Mesodermal cell (in vitro differentiated cells): Measurements from ENCODE around the gene PHKG1.
A peak's percentile ranks its signal among the peaks of the same experiment; 100 is the strongest.
"Not testable (repeated sequence)": the region's sequence is repeated elsewhere in the genome, so short reads cannot be mapped to it uniquely, and the experiment has no call there.

ENCODE experiments used
- H3K27ac ChIP-seq: 2 replicates; pipeline ENCODE4 v1.7.0; 2013; ENCODE audit warnings: mild to moderate bottlenecking, low read depth, low read length, moderate library complexity; ENCODE audit not compliant: severe bottlenecking
- H3K36me3 ChIP-seq: 2 replicates; pipeline ENCODE4 v1.7.1; 2013; ENCODE audit warnings: mild to moderate bottlenecking, low read length, moderate library complexity; ENCODE audit not compliant: control insufficient read depth, insufficient read depth
- H3K4me1 ChIP-seq: one replicate; pipeline ENCODE4 v1.7.1; 2013; ENCODE audit warnings: mild to moderate bottlenecking, low read length; ENCODE audit not compliant: insufficient read depth, control insufficient read depth, poor library complexity, severe bottlenecking
- H3K4me3 ChIP-seq: 2 replicates; pipeline ENCODE4 v1.7.0; 2013; ENCODE audit warnings: low read length, control low read depth, mild to moderate bottlenecking; ENCODE audit not compliant: insufficient read depth, poor library complexity, severe bottlenecking; ENCODE audit errors: extremely low read depth
- H3K9me3 ChIP-seq: 2 replicates; pipeline ENCODE4 v1.7.1; 2013; ENCODE audit warnings: mild to moderate bottlenecking, low read length, moderate library complexity; ENCODE audit not compliant: control insufficient read depth
- WGBS, 2 experiments: methylation state at CpG; one replicate each; pipeline ENCODE4 v1.1.5; 2013; ENCODE audit warnings: missing lambda C conversion rate in 2 of 2; ENCODE audit not compliant: insufficient coverage in 2 of 2; 5-methylcytosine and 5-hydroxymethylcytosine counted together

Gene PHKG1

DNA sequence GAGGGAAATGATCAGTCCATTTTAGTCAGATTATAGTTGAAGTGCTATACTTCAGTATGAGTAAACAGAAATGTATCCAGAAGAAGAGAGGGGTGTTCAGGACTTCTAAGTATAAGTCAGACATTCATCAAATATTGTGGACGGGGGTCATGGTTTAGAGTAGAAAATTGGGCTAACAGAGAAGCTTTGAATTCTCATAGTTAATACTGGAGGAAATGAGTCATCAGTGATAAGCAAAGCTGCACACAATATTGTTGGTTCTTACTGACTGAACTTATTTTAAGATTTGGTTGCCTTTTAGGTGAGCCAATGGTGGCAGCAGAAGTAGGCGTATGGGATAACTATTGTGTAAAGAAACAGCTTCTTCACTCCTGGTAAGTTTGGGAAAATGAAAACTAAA lies 30.4 kb downstream of the PHKG1 start:
- Histone ChIP-seq H3K4me1 (peaks cover 42% of the 10 kb centered on the region), H3K4me3 (no peak overlapping the region), H3K36me3 (peaks cover 58% of the 10 kb centered on the region), H3K9me3 (no peaks in the 10 kb centered on the region), H3K27ac (peak overlapping the region; percentile 88)
- WGBS, 2 experiments, result 83% methylated on average over 2 of the region's 2 CpGs; no CpG with 5 or more reads in 1 of the 2 experiments

DNA sequence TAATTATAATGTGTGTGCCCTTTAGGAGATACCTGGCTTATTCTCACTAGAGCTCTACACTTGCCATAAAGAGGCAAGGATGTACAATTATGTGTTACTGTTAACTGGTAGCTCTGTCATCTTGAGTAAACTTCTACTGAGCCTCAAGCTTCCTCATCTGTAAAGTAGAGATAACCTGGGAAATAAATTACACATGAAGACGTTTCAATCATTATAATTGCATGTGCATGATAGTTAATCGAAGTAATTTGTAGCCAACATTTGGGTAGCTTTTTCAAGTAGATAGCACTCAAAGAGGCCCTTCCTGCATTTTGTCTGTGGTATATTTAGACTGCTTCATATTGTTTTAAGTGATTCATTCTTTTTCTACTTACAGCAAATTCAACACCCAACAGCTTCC lies 38.8 kb downstream of the PHKG1 start:
- H3K4me1 ChIP-seq, result peaks cover 19% of the 10 kb centered on the region
- peaks cover 64% of the 10 kb centered on the region for H3K36me3 ChIP-seq
- WGBS, 2 experiments, result 100% methylated on average over 1 of the region's 2 CpGs; no CpG with 5 or more reads in 1 of the 2 experiments
- H3K27ac ChIP-seq, result no peak overlapping the region
- H3K4me3 ChIP-seq, result no peak overlapping the region
- no peaks in the 10 kb centered on the region for H3K9me3 ChIP-seq

DNA sequence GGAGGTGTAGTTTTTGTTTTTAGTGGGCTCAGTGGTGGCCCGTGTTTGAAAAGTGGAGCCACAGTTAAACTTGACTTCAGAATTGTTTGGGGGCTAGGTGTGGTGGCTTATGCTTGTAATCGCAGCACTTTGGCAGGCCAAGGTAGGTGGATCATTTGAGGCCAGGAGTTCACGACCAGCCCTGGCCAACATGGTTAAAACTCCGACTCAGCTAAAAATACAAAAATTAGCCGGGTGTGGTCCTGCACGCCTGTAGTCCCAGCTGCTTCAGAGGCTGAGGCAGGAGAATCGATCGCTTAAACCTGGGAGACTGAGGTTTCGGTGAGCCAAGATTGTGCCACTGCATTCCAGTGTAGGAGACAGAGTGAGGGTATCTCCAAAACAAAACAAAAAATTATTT lies 39.4 kb downstream of the PHKG1 start:
- Histone ChIP-seq H3K4me1 (peaks cover 19% of the 10 kb centered on the region), H3K9me3 (no peaks in the 10 kb centered on the region), H3K27ac (peak overlapping the region; percentile 37), H3K4me3 (peak overlapping the region; percentile 95), H3K36me3 (peaks cover 58% of the 10 kb centered on the region)
- 85% methylated on average over 7 to 9 of the region's 9 CpGs for WGBS, 2 experiments

DNA sequence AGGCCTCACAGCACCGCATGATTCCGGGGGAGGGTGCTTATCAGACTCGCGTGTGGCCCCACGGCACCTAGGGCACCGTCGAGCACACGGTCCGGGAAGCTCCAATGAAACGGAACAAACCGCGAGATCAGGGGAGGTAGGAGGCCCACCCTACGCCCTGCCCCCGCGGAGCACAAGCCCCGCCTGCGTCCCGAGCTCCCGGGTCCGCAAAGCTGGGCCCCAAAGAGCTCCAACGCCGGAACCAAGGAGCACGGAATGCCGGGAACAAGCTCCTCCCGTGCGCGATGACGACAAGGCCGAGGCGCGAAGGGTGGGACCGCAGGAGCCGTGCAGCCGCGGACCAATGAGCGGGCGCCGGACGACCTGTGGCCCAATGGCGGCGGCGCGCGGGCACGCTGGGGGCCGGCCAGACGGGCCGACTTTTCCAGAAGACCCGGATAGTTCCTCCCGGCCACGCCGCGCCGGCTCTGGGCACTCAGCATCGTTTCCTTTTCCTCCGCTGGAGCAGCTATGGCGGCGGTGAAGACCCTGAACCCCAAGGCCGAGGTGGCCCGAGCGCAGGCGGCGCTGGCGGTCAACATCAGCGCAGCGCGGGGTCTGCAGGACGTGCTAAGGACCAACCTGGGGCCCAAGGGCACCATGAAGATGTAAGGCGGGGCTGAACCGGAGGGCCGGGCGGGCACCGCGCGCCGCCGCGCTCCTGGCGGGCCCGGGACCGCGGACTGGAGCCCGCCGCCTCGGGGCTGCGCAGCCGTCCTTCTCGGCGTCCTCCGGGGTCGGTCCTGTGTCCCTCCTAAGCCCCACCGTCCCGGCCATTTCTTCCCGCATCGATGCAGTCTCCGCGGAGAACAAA lies 41.2 kb downstream of the PHKG1 start, which contains the start of the genes CCT6A and PSPH:
Gene CCT6A, plus strand, starts transcription at position 427 of the 853 bp plus-strand sequence. Its CDS starts 84 bp downstream, at position 511.
Gene PSPH, minus strand, starts transcription at position 106 of the 853 bp plus-strand sequence. CDS start 30,232 bp downstream, outside the sequence.
- peaks cover 40% of the 10 kb centered on the region for H3K36me3 ChIP-seq
- no peaks in the 10 kb centered on the region for H3K9me3 ChIP-seq
- 0% methylated on average over 66 to 89 of the region's 97 CpGs for WGBS, 2 experiments
- peaks cover 21% of the 10 kb centered on the region for H3K4me1 ChIP-seq
- peak within 1 kb of the TSS; percentile 93 for H3K27ac ChIP-seq
- peak within 1 kb of the TSS; percentile 95 for H3K4me3 ChIP-seq

DNA sequence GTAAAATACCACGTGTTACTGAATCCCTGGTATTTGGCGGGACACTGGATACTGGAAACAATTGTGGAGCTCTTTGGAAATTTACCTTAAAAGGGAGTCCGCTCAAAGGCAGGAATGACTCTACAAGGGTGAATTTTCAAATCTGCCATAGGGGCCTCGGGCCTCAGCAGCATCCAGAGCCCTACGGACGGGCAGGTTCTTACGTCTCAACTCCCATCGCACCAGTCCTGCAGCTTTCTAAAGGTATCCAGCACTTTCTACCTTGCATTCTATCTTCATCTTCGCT lies 41.8 kb downstream of the PHKG1 start:
- Histone ChIP-seq H3K36me3 (peaks cover 34% of the 10 kb centered on the region), H3K9me3 (no peaks in the 10 kb centered on the region)
- WGBS, 2 experiments, result 1% methylated on average over 8 to 9 of the region's 9 CpGs

DNA sequence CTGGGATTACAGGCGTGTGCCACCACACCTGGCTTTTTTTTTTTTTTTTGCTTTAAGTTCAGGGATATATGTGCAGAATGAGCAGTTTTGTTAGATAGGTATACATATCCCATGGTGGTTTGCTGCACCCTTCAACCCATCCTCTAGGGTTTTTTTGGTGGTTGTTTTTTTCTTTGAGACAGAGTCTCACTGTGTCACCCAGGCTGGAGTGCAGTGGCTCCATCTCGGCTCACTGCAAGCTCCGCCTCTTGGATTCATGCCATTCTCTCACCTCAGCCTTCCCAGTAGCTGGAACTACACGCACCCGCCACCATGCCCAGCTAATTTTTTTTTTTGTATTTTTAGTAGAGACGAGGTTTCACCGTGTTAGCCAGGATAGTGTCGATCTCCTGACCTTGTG lies 44.0 kb downstream of the PHKG1 start:
- not testable (repeated sequence) for H3K27ac ChIP-seq, H3K4me3 ChIP-seq, H3K9me3 ChIP-seq
- Histone ChIP-seq H3K36me3 (peaks cover 14% of the 10 kb centered on the region), H3K4me1 (peaks cover 18% of the 10 kb centered on the region)
- WGBS, 2 experiments, result 89 to 90% methylated on average over 3 to 7 of the region's 8 CpGs

More for the DNA sequence above, 41.8 kb downstream of the PHKG1 start:
- Histone ChIP-seq H3K4me1 (peaks cover 24% of the 10 kb centered on the region), H3K27ac (peak overlapping the region; percentile 93), H3K4me3 (peak overlapping the region; percentile 95)

DNA sequence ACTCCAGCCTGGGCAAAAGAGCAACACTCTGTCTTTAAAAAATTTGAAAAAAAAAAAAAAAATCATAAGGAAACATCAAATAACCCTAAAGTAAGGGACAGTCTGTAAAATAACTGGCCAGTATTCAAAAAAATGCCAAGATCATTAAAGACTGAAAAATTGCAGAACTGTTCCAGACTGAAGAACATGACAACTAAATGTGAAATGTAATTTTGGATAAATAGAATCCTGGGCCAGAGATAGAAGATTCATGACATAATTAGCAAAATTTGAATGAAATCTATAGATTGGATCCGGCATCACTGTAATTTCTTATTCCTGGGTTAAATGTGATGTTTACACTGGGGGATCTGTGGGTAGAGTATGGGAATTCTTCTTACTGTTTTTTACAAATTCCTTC lies 44.5 kb downstream of the PHKG1 start:
- WGBS, 2 experiments, result no CpG with 5 or more reads among the region's 1 CpG
- peaks cover 9% of the 10 kb centered on the region for H3K36me3 ChIP-seq
- H3K4me3 ChIP-seq, result no peak overlapping the region
- peak overlapping the region; percentile 4 for H3K27ac ChIP-seq
- no peaks in the 10 kb centered on the region for H3K9me3 ChIP-seq
- H3K4me1 ChIP-seq, result peaks cover 14% of the 10 kb centered on the region

DNA sequence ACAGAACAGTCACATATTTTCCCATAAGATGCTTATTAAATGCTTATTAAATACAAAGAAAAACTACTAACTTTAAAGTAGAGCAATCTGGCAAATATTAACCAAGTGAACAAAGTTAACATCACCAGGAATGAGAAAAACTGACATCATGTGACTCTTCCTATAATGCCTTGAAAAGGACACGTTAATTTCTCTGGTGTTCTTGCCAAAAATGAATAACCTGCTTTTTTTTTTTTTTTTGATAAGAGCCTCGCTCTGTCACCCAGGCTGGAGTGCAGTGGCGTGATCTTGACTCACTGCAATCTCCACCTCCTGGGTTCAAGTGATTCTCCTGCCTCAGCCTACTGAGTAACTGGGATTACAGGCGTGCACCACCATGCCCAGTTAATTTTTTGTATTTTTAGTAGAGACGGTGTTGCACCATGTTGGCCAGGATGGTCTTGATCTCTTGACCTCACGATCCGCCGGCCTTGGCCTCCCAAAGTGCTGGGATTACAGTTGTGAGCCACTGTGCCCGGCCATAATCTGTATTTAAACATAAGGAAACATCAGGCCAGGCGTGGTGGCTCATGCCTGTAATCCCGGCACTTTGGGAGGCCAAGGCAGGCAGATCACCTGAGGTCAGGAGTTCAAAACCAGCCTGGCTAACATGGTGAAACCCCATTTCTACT lies 45.2 kb downstream of the PHKG1 start:
- not testable (repeated sequence) for H3K9me3 ChIP-seq, H3K4me3 ChIP-seq, H3K4me1 ChIP-seq, H3K36me3 ChIP-seq
- H3K27ac ChIP-seq, result peak overlapping the region; percentile 97
- WGBS, 2 experiments, result 80 to 94% methylated on average over 8 to 9 of the region's 11 CpGs

DNA sequence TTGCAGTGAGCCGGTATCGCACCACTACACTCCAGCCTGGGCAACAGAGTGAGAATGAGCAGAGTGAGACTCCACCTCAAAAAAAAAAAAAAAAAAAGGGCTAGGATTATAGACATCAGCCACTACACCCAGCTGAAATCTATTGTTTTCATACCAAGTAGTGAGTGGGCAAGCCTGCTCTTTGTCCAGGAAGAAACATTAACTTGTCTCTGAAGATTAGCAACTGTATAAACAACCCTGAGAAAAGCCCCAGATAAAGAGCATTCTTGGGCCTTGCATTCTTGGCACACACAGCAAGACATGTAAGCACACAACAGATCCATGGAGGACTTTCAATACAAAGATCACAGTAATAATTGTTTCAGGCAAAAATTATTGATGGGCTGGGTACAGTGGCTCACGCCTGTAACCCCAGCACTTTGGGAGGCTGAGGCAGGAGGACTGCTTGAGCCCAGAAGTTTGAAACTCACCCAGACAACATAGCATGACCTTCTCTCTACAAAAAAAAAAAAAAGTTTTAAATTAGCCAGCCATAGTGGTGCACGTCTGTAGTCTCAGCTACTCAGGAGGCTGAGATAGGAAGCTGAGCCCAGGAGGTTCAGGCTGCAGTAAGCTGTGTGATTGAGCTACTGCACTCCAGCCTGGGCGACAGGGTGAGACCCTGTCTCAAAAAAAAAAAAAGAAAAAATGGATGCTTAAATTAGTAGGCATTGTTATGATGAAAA lies 45.9 kb downstream of the PHKG1 start:
- no peaks in the 10 kb centered on the region for H3K9me3 ChIP-seq
- peak overlapping the region; percentile 97 for H3K27ac ChIP-seq
- H3K36me3 ChIP-seq, result peaks cover 12% of the 10 kb centered on the region
- H3K4me3 ChIP-seq, result no peak overlapping the region
- WGBS, 2 experiments, result 67 to 88% methylated on average over 1 to 4 of the region's 5 CpGs
- H3K4me1 ChIP-seq, result peaks cover 9% of the 10 kb centered on the region

DNA sequence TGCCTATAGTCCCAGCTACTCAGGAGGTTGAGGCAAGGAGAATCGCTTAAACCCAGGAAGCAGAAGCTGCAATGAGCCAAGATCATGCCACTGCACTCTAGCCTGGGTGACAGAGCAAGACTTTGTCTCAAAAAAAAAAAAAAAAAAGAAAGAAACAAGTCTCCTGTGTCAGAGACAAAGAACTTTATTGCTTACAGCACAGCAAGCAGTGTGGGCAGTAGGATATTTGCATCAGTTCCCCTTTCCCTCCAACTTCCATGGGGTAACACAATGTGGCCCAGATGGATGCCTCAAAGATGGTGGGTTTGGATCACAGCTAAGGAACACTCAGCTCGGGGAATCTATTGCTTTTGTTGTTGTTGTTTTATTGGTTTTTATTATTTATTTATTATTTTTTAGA lies 47.0 kb downstream of the PHKG1 start:
- H3K4me1 ChIP-seq, H3K27ac ChIP-seq, H3K9me3 ChIP-seq, H3K4me3 ChIP-seq: not testable (repeated sequence)
- H3K36me3 ChIP-seq, result peaks cover 12% of the 10 kb centered on the region
- WGBS, 2 experiments, result 100% methylated on average over 1 of the region's 2 CpGs; no CpG with 5 or more reads in 1 of the 2 experiments
